Type B pancreatic cell (in vitro differentiated cells): ENCODE measurements around the gene C14orf132. TPM values are rescaled to one million over a fixed set of nuclear protein-coding genes. Genes with fewer than 3 reads are reported as not detected.

Experiments
- DNase-seq: peaks from one replicate; pipeline ENCODE4 v3.0.0; 2021; ENCODE audit warnings: mixed read lengths; ENCODE audit not compliant: unreplicated experiment; ENCODE audit errors: extremely low spot score
- H3K27ac Mint-ChIP-seq: 2 replicates; pipeline ENCODE4 v1.8.0; 2021; ENCODE audit warnings: mild to moderate bottlenecking, mixed read lengths
- H3K27me3 Mint-ChIP-seq: 2 replicates; pipeline ENCODE4 v1.8.0; 2021; ENCODE audit warnings: mixed read lengths
- H3K36me3 Mint-ChIP-seq: 2 replicates; pipeline ENCODE4 v1.8.0; 2021; ENCODE audit warnings: mixed read lengths
- H3K4me1 Mint-ChIP-seq: one replicate; pipeline ENCODE4 v1.8.0; 2021; ENCODE audit warnings: mixed read lengths; ENCODE audit not compliant: unreplicated experiment
- H3K4me3 Mint-ChIP-seq: 2 replicates; pipeline ENCODE4 v1.8.0; 2021; ENCODE audit warnings: mild to moderate bottlenecking, mixed read lengths
- H3K9me3 Mint-ChIP-seq: 2 replicates; pipeline ENCODE4 v1.8.0; 2021; ENCODE audit warnings: mixed read lengths
- total RNA-seq: library from RNA; stranded (reverse); gene quantifications from 2 replicates; pipeline ENCODE4 v1.2.1, GENCODE V29; 2021; ENCODE audit warnings: low replicate concordance
- TF ChIP-seq, protein P1 (sequence below): fragments of 200-600 bp; sonication (generic); conservative IDR thresholded peaks from 2 replicates; pipeline ENCODE4 v1.5.0; 2021; ENCODE audit warnings: antibody characterized with exemption, mild to moderate bottlenecking

The C14orf132 gene
- total RNA-seq, 1 donor from 2014 or later, result 57.4 TPM

DNA sequence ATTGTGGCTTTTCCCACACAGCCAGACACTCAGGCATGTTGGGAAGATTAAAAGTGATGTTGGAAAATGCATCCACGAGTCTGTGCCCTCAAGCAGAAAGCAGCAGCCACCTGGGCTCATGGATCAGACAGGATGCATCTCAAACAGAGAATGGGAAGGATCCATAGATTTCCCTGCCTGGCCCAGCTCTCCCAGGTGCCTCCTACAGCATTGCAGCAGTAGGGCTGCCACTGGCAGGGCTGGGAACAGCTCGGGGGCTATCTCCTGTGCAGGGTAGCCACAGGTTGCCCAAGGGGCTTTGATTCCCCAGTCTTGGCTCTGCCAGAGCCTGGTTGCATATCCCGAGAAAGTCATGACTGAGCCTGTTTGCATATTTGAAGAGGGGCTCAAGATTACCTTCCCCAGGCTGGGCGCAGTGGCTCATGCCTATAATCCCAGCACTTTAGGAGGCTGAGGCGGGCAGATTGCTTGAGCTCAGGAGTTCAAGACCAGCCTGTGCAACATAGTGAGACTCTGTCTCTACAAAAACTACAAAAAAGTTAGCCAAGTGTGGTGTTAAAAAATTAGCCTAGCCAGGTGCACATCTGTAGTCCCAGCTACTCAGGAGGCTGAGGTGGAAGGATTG, 19.5 kb downstream of the C14orf132 start:
- Mint-ChIP-seq H3K27ac (no peak overlapping the region), H3K9me3 (no peaks in the 10 kb centered on the region), H3K4me3 (no peak overlapping the region), H3K4me1 (peaks cover 51% of the 10 kb centered on the region), H3K27me3 (no peaks in the 10 kb centered on the region), H3K36me3 (peaks cover 12% of the 10 kb centered on the region)
- DNase-seq, result peak; percentile 40
- TF ChIP-seq, protein P1, sequence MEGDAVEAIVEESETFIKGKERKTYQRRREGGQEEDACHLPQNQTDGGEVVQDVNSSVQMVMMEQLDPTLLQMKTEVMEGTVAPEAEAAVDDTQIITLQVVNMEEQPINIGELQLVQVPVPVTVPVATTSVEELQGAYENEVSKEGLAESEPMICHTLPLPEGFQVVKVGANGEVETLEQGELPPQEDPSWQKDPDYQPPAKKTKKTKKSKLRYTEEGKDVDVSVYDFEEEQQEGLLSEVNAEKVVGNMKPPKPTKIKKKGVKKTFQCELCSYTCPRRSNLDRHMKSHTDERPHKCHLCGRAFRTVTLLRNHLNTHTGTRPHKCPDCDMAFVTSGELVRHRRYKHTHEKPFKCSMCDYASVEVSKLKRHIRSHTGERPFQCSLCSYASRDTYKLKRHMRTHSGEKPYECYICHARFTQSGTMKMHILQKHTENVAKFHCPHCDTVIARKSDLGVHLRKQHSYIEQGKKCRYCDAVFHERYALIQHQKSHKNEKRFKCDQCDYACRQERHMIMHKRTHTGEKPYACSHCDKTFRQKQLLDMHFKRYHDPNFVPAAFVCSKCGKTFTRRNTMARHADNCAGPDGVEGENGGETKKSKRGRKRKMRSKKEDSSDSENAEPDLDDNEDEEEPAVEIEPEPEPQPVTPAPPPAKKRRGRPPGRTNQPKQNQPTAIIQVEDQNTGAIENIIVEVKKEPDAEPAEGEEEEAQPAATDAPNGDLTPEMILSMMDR, result no peak

- no peaks in the 10 kb centered on the region for H3K27me3 Mint-ChIP-seq
- H3K4me3 Mint-ChIP-seq, result no peak overlapping the region
- TF ChIP-seq, protein P1, result no peak
- peaks cover 12% of the 10 kb centered on the region for H3K36me3 Mint-ChIP-seq
- peak; percentile 43 for DNase-seq
- no peak overlapping the region for H3K27ac Mint-ChIP-seq
- H3K4me1 Mint-ChIP-seq, result peaks cover 45% of the 10 kb centered on the region
- no peaks in the 10 kb centered on the region for H3K9me3 Mint-ChIP-seq
Observed at GRCh38 chr14:96059519-96060135, 20.5 kb downstream of the C14orf132 start.

DNA sequence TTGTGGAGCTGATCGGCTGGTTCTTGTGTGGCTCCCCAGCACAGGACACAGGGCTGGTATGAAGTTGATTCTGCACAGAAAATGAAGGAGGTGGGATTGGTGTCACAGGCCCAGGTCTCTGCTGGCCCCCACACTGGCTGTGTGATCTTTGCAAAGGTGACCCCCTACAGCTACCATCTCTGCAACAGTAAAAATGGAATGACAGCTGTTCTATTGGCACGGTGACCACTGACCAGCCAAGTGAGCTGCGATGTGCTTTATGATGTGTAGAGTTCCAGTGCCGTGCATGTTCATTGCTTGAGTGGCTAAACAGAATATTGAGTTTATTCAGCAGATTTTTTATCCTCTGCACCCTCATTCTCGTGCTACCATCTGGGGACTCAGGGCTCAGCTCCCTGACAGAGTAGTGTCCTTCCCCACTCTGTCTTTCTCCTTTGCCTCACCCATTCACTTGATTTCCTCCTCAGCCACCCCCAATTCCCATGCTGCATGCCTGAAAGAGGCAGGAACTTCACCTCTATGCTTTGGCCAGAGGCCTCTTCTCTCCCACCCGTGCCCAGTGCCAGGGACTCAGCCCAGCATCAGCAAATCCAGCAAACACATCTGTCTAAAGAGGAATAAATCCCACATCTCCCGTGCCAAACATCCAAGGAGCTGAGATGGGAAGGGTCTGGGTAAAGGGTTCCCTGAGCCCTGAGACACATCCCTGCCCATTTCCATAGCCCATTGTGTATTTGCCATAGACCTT, 21.2 kb downstream of the C14orf132 start:
- H3K27ac Mint-ChIP-seq, result no peak overlapping the region

GRCh38 chr14:96062010-96062409, 22.8 kb downstream of the C14orf132 start:
- H3K27ac Mint-ChIP-seq, result no peak overlapping the region
- no peaks in the 10 kb centered on the region for H3K9me3 Mint-ChIP-seq
- H3K36me3 Mint-ChIP-seq, result peaks cover 12% of the 10 kb centered on the region
- no peak overlapping the region for H3K4me3 Mint-ChIP-seq
- H3K4me1 Mint-ChIP-seq, result peaks cover 36% of the 10 kb centered on the region
- TF ChIP-seq, protein P1, result no peak
- H3K27me3 Mint-ChIP-seq, result no peaks in the 10 kb centered on the region
- DNase-seq, result no peak

More for the DNA sequence above, 21.2 kb downstream of the C14orf132 start:
- Mint-ChIP-seq H3K4me1 (peaks cover 38% of the 10 kb centered on the region), H3K9me3 (no peaks in the 10 kb centered on the region), H3K4me3 (no peak overlapping the region), H3K36me3 (peaks cover 12% of the 10 kb centered on the region), H3K27me3 (no peaks in the 10 kb centered on the region)
- TF ChIP-seq, protein P1, result no peak
- DNase-seq, result peak; percentile 36

GRCh38 chr14:96062506-96062905, 23.3 kb downstream of the C14orf132 start:
- DNase-seq, result no peak
- peaks cover 34% of the 10 kb centered on the region for H3K4me1 Mint-ChIP-seq
- H3K27me3 Mint-ChIP-seq, result no peaks in the 10 kb centered on the region
- TF ChIP-seq, protein P1, result no peak
- H3K27ac Mint-ChIP-seq, result no peak overlapping the region
- no peaks in the 10 kb centered on the region for H3K9me3 Mint-ChIP-seq
- no peak overlapping the region for H3K4me3 Mint-ChIP-seq
- peaks cover 12% of the 10 kb centered on the region for H3K36me3 Mint-ChIP-seq
